Placental pericyte (primary cell): Measurements from ENCODE around the gene EFL1. TPM values are rescaled to one million over a fixed set of nuclear protein-coding genes. Genes with fewer than 3 reads are reported as not detected.
A peak's percentile ranks its signal among the peaks of the same experiment; 100 is the strongest.

Experiments
- small RNA-seq: library from RNA; depleted of rRNA; stranded (forward); fragments of <200 nt; gene quantifications from one replicate; pipeline ENCODE3, GENCODE V24; 2012; ENCODE audit warnings: low replicate concordance
- total RNA-seq: library from RNA; depleted of rRNA; stranded (reverse); fragments of >200 nt; gene quantifications from 2 replicates; pipeline ENCODE4 v1.2.3, GENCODE V29; 2012

Gene EFL1
- total RNA-seq: 24.9 and 29.6 TPM in 2 replicates

DNA sequence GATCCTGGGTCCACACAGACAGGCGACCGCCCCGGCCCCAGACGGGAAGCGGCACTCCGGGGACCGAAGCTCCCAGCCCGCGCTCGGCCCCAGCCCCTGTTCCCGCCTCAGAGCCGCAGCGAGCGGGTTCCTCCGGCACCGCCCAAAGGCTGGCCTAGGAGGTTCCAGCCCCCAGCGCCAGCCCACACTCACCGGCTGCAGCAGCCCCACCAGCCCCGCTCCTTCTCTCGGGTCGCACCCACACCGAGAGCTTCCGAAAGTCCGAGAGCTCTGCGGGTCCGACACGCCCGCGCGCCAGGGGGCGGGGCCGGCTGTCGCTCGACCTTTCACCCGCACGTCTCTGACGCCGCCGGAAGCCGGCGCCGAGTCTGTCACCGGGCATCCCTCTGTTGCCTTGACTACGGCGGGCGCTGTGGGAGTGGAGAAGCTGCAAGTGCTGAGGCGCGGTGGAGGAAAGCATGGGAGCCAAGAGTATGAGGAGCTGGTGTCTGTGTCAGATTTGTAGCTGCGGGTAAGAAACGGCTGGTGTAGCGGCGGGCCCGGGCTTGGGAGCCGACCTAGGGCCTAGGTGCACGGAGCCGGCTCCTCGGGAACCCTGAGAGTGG, at the start of gene EFL1, which contains the start of gene SAXO2:
TSS of gene EFL1 (minus strand) at position 313 of the 605 bp plus-strand sequence. CDS start 956 bp downstream, outside the sequence.
TSS of gene SAXO2 (plus strand) at position 397 of the 605 bp plus-strand sequence. CDS start at position 459, 62 bp downstream.

Small RNA genes within 50 kb of the gene (small RNA-seq; reads per million reads assigned to genes)
- 0.33 reads per million, percentile 3 among the genes with 10 or more reads in this experiment for gene RNU1-77P

Other genes with a start within 250 kb of the EFL1 start
- 2.4 and 9.6 TPM in 2 replicates for gene MEX3B, start 216.7 kb downstream of the EFL1 start, total RNA-seq
- 0.88 and 1.3 TPM in 2 replicates for gene SAXO2, start 84 bp upstream of the EFL1 start, total RNA-seq
- 0.29 and 1.8 TPM in 2 replicates for gene GOLGA6L10, start 86.7 kb upstream of the EFL1 start, total RNA-seq
- 1.0 and 4.8 TPM in 2 replicates for gene GOLGA6L9, start 167.1 kb upstream of the EFL1 start, total RNA-seq